ENCODE data around the gene DCBLD1.

DNA sequence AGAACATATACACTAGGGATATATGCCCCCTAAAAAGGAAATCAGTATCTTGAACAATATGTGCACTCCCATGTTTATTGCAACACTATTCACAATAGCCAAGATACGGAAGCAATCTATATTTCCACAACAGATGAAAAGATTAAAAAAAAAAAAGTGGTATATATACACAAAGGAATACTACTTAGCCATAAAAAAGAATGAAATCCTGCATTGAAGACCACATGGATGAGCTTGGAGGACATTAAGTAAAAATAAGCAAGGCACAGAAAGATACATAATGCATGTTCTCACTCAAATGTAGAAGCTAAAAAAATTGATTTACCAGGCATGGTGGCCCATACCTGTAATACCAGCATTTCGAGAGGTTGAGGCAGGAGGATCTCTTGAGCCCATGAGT lies 115.3 kb downstream of the DCBLD1 start:
- TF ChIP-seq CTCF (IDR thresholded peaks at IDR 0.05 in 2 of 3, conservative IDR thresholded peaks at IDR 0.05 in 1 of 3; ENCODE audit: borderline replicate concordance in 1 of 3, insufficient read depth in 1 of 3, low read depth in 2 of 3, low read length in 2 of 3) (no peak), MAX (IDR thresholded peaks at IDR 0.05) (no peak), POLR2AphosphoS5 (IDR thresholded peaks at IDR 0.05; ENCODE audit: low read depth, low read length) (no peak), POLR2A (IDR thresholded peaks at IDR 0.05; ENCODE audit: borderline replicate concordance, extremely low read depth, insufficient read depth, insufficient read length) (no peak), SIN3A (IDR thresholded peaks at IDR 0.05; ENCODE audit: low read depth) (no peak), JUND (IDR thresholded peaks at IDR 0.05) (no peak), TCF7L2 (IDR thresholded peaks at IDR 0.05; ENCODE audit: borderline replicate concordance, extremely low read depth, insufficient read depth, insufficient read length) (no peak), EGR1 (IDR thresholded peaks at IDR 0.05; ENCODE audit: low read depth) (no peak), REST (IDR thresholded peaks at IDR 0.05; ENCODE audit: low read depth) (no peak), EZH2phosphoT487 (IDR thresholded peaks at IDR 0.05; ENCODE audit: borderline replicate concordance) (no peak), YY1 (IDR thresholded peaks at IDR 0.05; ENCODE audit: extremely low read depth, insufficient replicate concordance, low read depth, low read length) (no peak)
- TF ChIP-seq, protein P1, sequence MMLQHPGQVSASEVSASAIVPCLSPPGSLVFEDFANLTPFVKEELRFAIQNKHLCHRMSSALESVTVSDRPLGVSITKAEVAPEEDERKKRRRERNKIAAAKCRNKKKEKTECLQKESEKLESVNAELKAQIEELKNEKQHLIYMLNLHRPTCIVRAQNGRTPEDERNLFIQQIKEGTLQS (IDR thresholded peaks at IDR 0.05), result no peak
